ENCODE measurements around the gene HSPD1.

- TF ChIP-seq CTCF (IDR thresholded peaks at IDR 0.05) (no peak), POLR2A (IDR thresholded peaks at IDR 0.05) (no peak)
Observed at GRCh38 chr2:197502201-197502600, 2.6 kb upstream of the HSPD1 start.

Data from uterus (tissue), 2 donors.